Measurements from ENCODE around the gene TNS3.

TNS3 gene

GRCh38 chr7:47461746-47462145 is 120.2 kb downstream of the TNS3 start:
- Histone ChIP-seq H3K9me3 (ENCODE audit: control insufficient read depth, insufficient read depth, low read length) (no peaks in the 10 kb centered on the region), H3K36me3 (ENCODE audit: insufficient read depth, low read length) (no peaks in the 10 kb centered on the region), H3K9ac (ENCODE audit: low read depth, low read length) (no peak overlapping the region), H3K4me1 (ENCODE audit: insufficient read depth, low read length) (no peaks in the 10 kb centered on the region)

GRCh38 chr7:47461161-47461560 is 120.8 kb downstream of the TNS3 start:
- Histone ChIP-seq H3K36me3 (ENCODE audit: insufficient read depth, low read length) (no peaks in the 10 kb centered on the region), H3K9me3 (ENCODE audit: control insufficient read depth, insufficient read depth, low read length) (no peaks in the 10 kb centered on the region), H3K9ac (ENCODE audit: low read depth, low read length) (no peak overlapping the region), H3K4me1 (ENCODE audit: insufficient read depth, low read length) (no peaks in the 10 kb centered on the region)

GRCh38 chr7:47460251-47460989 is 121.5 kb downstream of the TNS3 start:
- Histone ChIP-seq H3K9ac (ENCODE audit: low read depth, low read length) (no peak overlapping the region), H3K36me3 (ENCODE audit: insufficient read depth, low read length) (no peaks in the 10 kb centered on the region), H3K9me3 (ENCODE audit: control insufficient read depth, insufficient read depth, low read length) (no peaks in the 10 kb centered on the region), H3K4me1 (ENCODE audit: insufficient read depth, low read length) (peaks cover 2% of the 10 kb centered on the region; the same call in 1 of the 2 replicates)

GRCh38 chr7:47458486-47458885 is 123.4 kb downstream of the TNS3 start:
- Histone ChIP-seq H3K9ac (ENCODE audit: low read depth, low read length) (no peak overlapping the region), H3K36me3 (ENCODE audit: insufficient read depth, low read length) (no peaks in the 10 kb centered on the region), H3K4me1 (ENCODE audit: insufficient read depth, low read length) (peaks cover 14% of the 10 kb centered on the region), H3K9me3 (ENCODE audit: control insufficient read depth, insufficient read depth, low read length) (no peaks in the 10 kb centered on the region)

GRCh38 chr7:47458057-47458456 is 123.9 kb downstream of the TNS3 start:
- H3K9me3 ChIP-seq (ENCODE audit: control insufficient read depth, insufficient read depth, low read length) = no peaks in the 10 kb centered on the region
- peaks cover 18% of the 10 kb centered on the region for H3K4me1 ChIP-seq (ENCODE audit: insufficient read depth, low read length)
- no peak overlapping the region for H3K9ac ChIP-seq (ENCODE audit: low read depth, low read length)
- H3K36me3 ChIP-seq (ENCODE audit: insufficient read depth, low read length) = no peaks in the 10 kb centered on the region

- Histone ChIP-seq H3K9me3 (ENCODE audit: control insufficient read depth, insufficient read depth, low read length) (no peaks in the 10 kb centered on the region), H3K4me1 (ENCODE audit: insufficient read depth, low read length) (peaks cover 23% of the 10 kb centered on the region), H3K9ac (ENCODE audit: low read depth, low read length) (no peak overlapping the region), H3K36me3 (ENCODE audit: insufficient read depth, low read length) (no peaks in the 10 kb centered on the region)
These were observed 125.5 kb downstream of the TNS3 start for GRCh38 chr7:47456210-47456955.

- Histone ChIP-seq H3K4me1 (ENCODE audit: insufficient read depth, low read length) (peaks cover 23% of the 10 kb centered on the region), H3K9ac (ENCODE audit: low read depth, low read length) (no peak overlapping the region), H3K9me3 (ENCODE audit: control insufficient read depth, insufficient read depth, low read length) (no peaks in the 10 kb centered on the region), H3K36me3 (ENCODE audit: insufficient read depth, low read length) (no peaks in the 10 kb centered on the region)
These were observed 126.1 kb downstream of the TNS3 start for GRCh38 chr7:47455872-47456185.

- Histone ChIP-seq H3K4me1 (ENCODE audit: insufficient read depth, low read length) (peaks cover 23% of the 10 kb centered on the region), H3K9ac (ENCODE audit: low read depth, low read length) (no peak overlapping the region), H3K36me3 (ENCODE audit: insufficient read depth, low read length) (no peaks in the 10 kb centered on the region), H3K9me3 (ENCODE audit: control insufficient read depth, insufficient read depth, low read length) (no peaks in the 10 kb centered on the region)
These were observed 126.7 kb downstream of the TNS3 start for GRCh38 chr7:47454974-47455871.

GRCh38 chr7:47454069-47454973 is 127.6 kb downstream of the TNS3 start:
- Histone ChIP-seq H3K9me3 (ENCODE audit: control insufficient read depth, insufficient read depth, low read length) (no peaks in the 10 kb centered on the region), H3K9ac (ENCODE audit: low read depth, low read length) (no peak overlapping the region), H3K36me3 (ENCODE audit: insufficient read depth, low read length) (no peaks in the 10 kb centered on the region), H3K4me1 (ENCODE audit: insufficient read depth, low read length) (peaks cover 23% of the 10 kb centered on the region)

- H3K4me1 ChIP-seq (ENCODE audit: insufficient read depth, low read length) = peaks cover 23% of the 10 kb centered on the region
- no peaks in the 10 kb centered on the region for H3K36me3 ChIP-seq (ENCODE audit: insufficient read depth, low read length)
- no peak overlapping the region for H3K9ac ChIP-seq (ENCODE audit: low read depth, low read length)
- H3K9me3 ChIP-seq (ENCODE audit: control insufficient read depth, insufficient read depth, low read length) = no peaks in the 10 kb centered on the region
These were observed 128.5 kb downstream of the TNS3 start for GRCh38 chr7:47453093-47454061.

GRCh38 chr7:47452715-47453092 is 129.2 kb downstream of the TNS3 start:
- no peaks in the 10 kb centered on the region for H3K9me3 ChIP-seq (ENCODE audit: control insufficient read depth, insufficient read depth, low read length)
- H3K36me3 ChIP-seq (ENCODE audit: insufficient read depth, low read length) = no peaks in the 10 kb centered on the region
- no peak overlapping the region for H3K9ac ChIP-seq (ENCODE audit: low read depth, low read length)
- H3K4me1 ChIP-seq (ENCODE audit: insufficient read depth, low read length) = peaks cover 23% of the 10 kb centered on the region

- Histone ChIP-seq H3K36me3 (ENCODE audit: insufficient read depth, low read length) (no peaks in the 10 kb centered on the region), H3K4me1 (ENCODE audit: insufficient read depth, low read length) (peaks cover 23% of the 10 kb centered on the region), H3K9me3 (ENCODE audit: control insufficient read depth, insufficient read depth, low read length) (no peaks in the 10 kb centered on the region), H3K9ac (ENCODE audit: low read depth, low read length) (no peak overlapping the region)
These were observed 129.6 kb downstream of the TNS3 start for GRCh38 chr7:47452295-47452694.

GRCh38 chr7:47451851-47452205 is 130.1 kb downstream of the TNS3 start:
- Histone ChIP-seq H3K36me3 (ENCODE audit: insufficient read depth, low read length) (no peaks in the 10 kb centered on the region), H3K9me3 (ENCODE audit: control insufficient read depth, insufficient read depth, low read length) (no peaks in the 10 kb centered on the region), H3K9ac (ENCODE audit: low read depth, low read length) (no peak overlapping the region), H3K4me1 (ENCODE audit: insufficient read depth, low read length) (peaks cover 23% of the 10 kb centered on the region)
